ENCODE results near the gene GOLGA5. TPM values are rescaled to one million over a fixed set of nuclear protein-coding genes. Genes with fewer than 3 reads are reported as not detected.

Gene GOLGA5
- 21.7 to 33.6 TPM (median 28.5 TPM) in 5 replicates for total RNA-seq (2022; extraction: Qiagen RNA extraction; ENCODE audit: low read depth)

GRCh38 chr14:92793709-92794546 lies at the start of gene GOLGA5:
GOLGA5 (plus strand) TSS chr14:92794305; CDS start chr14:92797438, 3,133 bp downstream.

GRCh38 chr14:92748259-92749016 lies 45.7 kb upstream of the GOLGA5 start, which contains the start of gene LGMN:
LGMN (minus strand) TSS chr14:92748627; CDS start chr14:92732786, 15,841 bp downstream.

Other genes with a start within 250 kb of the GOLGA5 start
- 55.6 to 62.6 TPM (median 61.6 TPM) in 5 replicates for gene LGMN, start 45.7 kb upstream of the GOLGA5 start, total RNA-seq (2022; extraction: Qiagen RNA extraction; ENCODE audit: low read depth)
- 0.77 to 2.1 TPM (median 1.5 TPM) in 5 replicates for gene CHGA, start 128.8 kb downstream of the GOLGA5 start, total RNA-seq (2022; extraction: Qiagen RNA extraction; ENCODE audit: low read depth)

Data from A549 treated with CpdA at 1 μM for 4 hours (cell line).